Transverse colon (tissue), 4 donors: ENCODE measurements around the gene GPER1. TPM values are rescaled to one million over a fixed set of nuclear protein-coding genes. Genes with fewer than 3 reads are reported as not detected.

Experiments used
- DNase-seq: peaks from one replicate; pipeline ENCODE4 v3.0.0-alpha.2; 2019
- H3K27ac ChIP-seq, 4 donors: fragments of 200-600 bp; sonication (generic); 2 replicates each; pipeline ENCODE4 v1.5.1; 2016 to 2018; ENCODE audit warnings: inconsistent platforms in 4 of 4
- H3K27me3 ChIP-seq: fragments of 200-600 bp; sonication (generic); 2 replicates; pipeline ENCODE4 v1.5.1; 2017; ENCODE audit warnings: inconsistent platforms
- H3K36me3 ChIP-seq, 4 donors: fragments of 200-600 bp; sonication (generic); 2 replicates each; pipeline ENCODE4 v1.5.1; 2017 to 2019; ENCODE audit warnings: inconsistent platforms in 4 of 4
- H3K4me1 ChIP-seq, 4 donors: fragments of 200-600 bp; sonication (generic); 2 replicates each; pipeline ENCODE4 v1.5.1; 2017 to 2020; ENCODE audit warnings: inconsistent platforms in 4 of 4
- H3K4me3 ChIP-seq, 4 donors: fragments of 200-600 bp; sonication (generic); 1 replicate in 1 of 4; 2 replicates in 3 of 4; pipeline versions ENCODE4 v1.5.1 to v1.6.1; 2017 to 2019; ENCODE audit warnings: inconsistent platforms in 4 of 4
- H3K9me3 ChIP-seq, 2 donors: fragments of 200-600 bp; sonication (generic); 2 replicates each; pipeline ENCODE4 v1.5.1; 2017 to 2019; ENCODE audit warnings: inconsistent platforms in 2 of 2
- EP300 ChIP-seq: sonication (generic); formaldehyde crosslinking; IDR thresholded peaks from one replicate; pipeline ENCODE4 v1.6.1; 2017; ENCODE audit warnings: antibody characterized with exemption, low read depth
- POLR2A ChIP-seq: fragments of 450-650 bp; IDR thresholded peaks from one replicate; pipeline ENCODE4 v1.6.1; 2016; ENCODE audit warnings: antibody characterized with exemption, mild to moderate bottlenecking, moderate library complexity
- POLR2AphosphoS5 ChIP-seq, 3 donors: sonication (generic); formaldehyde crosslinking; IDR thresholded peaks; one replicate each; pipeline ENCODE4 v1.6.1; 2016; ENCODE audit warnings: antibody characterized with exemption in 3 of 3
- WGBS, 2 donors: methylation state at CpG; one replicate each; pipeline ENCODE4 v1.1.5; 2018; ENCODE audit warnings: low coverage in 1 of 2; 5-methylcytosine and 5-hydroxymethylcytosine counted together
- in situ Hi-C, 4 donors: fragments of 200-750 bp; cut with MboI; loops; one replicate each; pipeline versions ENCODE4 v1.15.0 to v1.15.1; 2017; ENCODE audit warnings: low sequenced_read_pairs in 3 of 4, low pct_ligation_motif_present in 1 of 4, low pct_unique_long_range_greater_than_20kb in 1 of 4
- intact Hi-C: fragments of 100-400 bp; cut with DNase I; formaldehyde crosslinking; loops from one replicate; pipeline ENCODE4 v1.15.1; 2023; ENCODE audit warnings: low total_unique reads
- total RNA-seq, 4 donors: library from RNA; depleted of rRNA; stranded (reverse); fragments of >200 nt; gene quantifications; one replicate each; pipeline ENCODE4 v1.1.0, GENCODE V29; 2016
- TF ChIP-seq, protein P1 (sequence below), 5 experiments: fragments of 200-600 bp in 3 of 5; fragments of 450-650 bp in 2 of 5; sonication (generic) in 3 of 5; IDR thresholded peaks; 1 replicate in 2 of 5; 2 replicates in 3 of 5; pipeline ENCODE4 v1.5.1; 2016 to 2017; ENCODE audit warnings: antibody characterized with exemption in 5 of 5, inconsistent platforms in 3 of 5, mild to moderate bottlenecking in 2 of 5, moderate library complexity in 1 of 5

The GPER1 gene
- total RNA-seq, 4 donors from 2014 or later: 2.2 to 33.7 (median 11.7) TPM

GRCh38 chr7:1081931-1082401, 5.9 kb upstream of the GPER1 start:
- no peaks in the 10 kb centered on the region for H3K27me3 ChIP-seq
- WGBS, 2 donors: 72% methylated on average over 31 of the region's 31 CpGs; no CpG with 5 or more reads in 1 of the 2 donors
- TF ChIP-seq, protein P1, sequence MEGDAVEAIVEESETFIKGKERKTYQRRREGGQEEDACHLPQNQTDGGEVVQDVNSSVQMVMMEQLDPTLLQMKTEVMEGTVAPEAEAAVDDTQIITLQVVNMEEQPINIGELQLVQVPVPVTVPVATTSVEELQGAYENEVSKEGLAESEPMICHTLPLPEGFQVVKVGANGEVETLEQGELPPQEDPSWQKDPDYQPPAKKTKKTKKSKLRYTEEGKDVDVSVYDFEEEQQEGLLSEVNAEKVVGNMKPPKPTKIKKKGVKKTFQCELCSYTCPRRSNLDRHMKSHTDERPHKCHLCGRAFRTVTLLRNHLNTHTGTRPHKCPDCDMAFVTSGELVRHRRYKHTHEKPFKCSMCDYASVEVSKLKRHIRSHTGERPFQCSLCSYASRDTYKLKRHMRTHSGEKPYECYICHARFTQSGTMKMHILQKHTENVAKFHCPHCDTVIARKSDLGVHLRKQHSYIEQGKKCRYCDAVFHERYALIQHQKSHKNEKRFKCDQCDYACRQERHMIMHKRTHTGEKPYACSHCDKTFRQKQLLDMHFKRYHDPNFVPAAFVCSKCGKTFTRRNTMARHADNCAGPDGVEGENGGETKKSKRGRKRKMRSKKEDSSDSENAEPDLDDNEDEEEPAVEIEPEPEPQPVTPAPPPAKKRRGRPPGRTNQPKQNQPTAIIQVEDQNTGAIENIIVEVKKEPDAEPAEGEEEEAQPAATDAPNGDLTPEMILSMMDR (IDR thresholded peaks at IDR 0.05): no peak
- TF ChIP-seq POLR2AphosphoS5 (IDR thresholded peaks at IDR 0.05) (no peak), EP300 (no peak), POLR2A (no peak)
- H3K9me3 ChIP-seq: no peaks in the 10 kb centered on the region
- intact Hi-C loops: loop anchor here (10.0 kb wide), 1 partner anchor 93 kb away; no protein-coding TSS in a partner anchor
- no peaks in the 10 kb centered on the region for H3K36me3 ChIP-seq
- DNase-seq: no peak
- H3K4me1 ChIP-seq: peaks cover 0 to 24% (median 10%) of the 10 kb centered on the region in 4 donors
- H3K4me3 ChIP-seq: no peak overlapping the region
- in situ Hi-C loops: no loop called here
- no peak overlapping the region for H3K27ac ChIP-seq

- H3K27me3 ChIP-seq: no peaks in the 10 kb centered on the region
- H3K4me3 ChIP-seq: no peak overlapping the region
- DNase-seq: peak; percentile 86
- TF ChIP-seq, protein P1 (IDR thresholded peaks at IDR 0.05): no peak
- no peak for TF ChIP-seq EP300
- no peak for TF ChIP-seq POLR2AphosphoS5 (IDR thresholded peaks at IDR 0.05)
- no peak for TF ChIP-seq POLR2A
- H3K4me1 ChIP-seq: peaks cover 6 to 40% (median 19%) of the 10 kb centered on the region in 4 donors
- intact Hi-C loops (loop anchor here (10.0 kb wide), 1 partner anchor 91 kb away; no protein-coding TSS in a partner anchor), in situ Hi-C loops (no loop called here)
- peak overlapping the region in 1 of 4 donors; percentile 15 for H3K27ac ChIP-seq
- no peaks in the 10 kb centered on the region for H3K9me3 ChIP-seq
- 41 to 80% methylated on average over 5 to 42 of the region's 45 CpGs for WGBS, 2 donors
- H3K36me3 ChIP-seq: no peaks in the 10 kb centered on the region
These were observed 3.9 kb upstream of the GPER1 start for GRCh38 chr7:1083729-1084657.

DNA sequence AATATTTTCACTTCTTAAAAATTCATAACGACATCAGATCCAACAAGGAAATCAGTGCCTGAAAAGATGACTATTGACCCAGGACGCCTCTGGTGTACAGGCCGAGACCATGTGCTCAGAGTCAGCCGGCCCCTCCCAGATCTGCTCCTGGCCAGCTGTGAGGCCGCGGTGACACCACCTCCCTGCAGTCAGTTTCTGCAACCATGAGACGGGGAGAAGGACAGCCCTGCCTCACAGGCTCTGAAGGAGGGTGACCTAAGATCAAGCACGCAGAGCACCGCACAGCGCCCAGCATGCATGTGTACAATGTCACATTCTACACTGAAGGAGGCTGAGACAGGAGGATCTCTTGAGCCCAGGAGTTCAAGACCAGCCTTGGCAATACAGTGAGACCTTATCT, 2.6 kb upstream of the GPER1 start:
- Histone ChIP-seq H3K9me3 (no peaks in the 10 kb centered on the region), H3K4me3 (no peak overlapping the region), H3K36me3 (no peaks in the 10 kb centered on the region), H3K4me1 (peaks cover 6 to 40% (median 19%) of the 10 kb centered on the region in 4 donors), H3K27ac (no peak overlapping the region), H3K27me3 (no peaks in the 10 kb centered on the region)
- DNase-seq: no peak
- in situ Hi-C loops (no loop called here), intact Hi-C loops (loop anchor here (5.0 to 10.0 kb wide), 2 partner anchors 37 to 90 kb away; no protein-coding TSS in a partner anchor)
- WGBS, 2 donors: 85 to 91% methylated on average over 6 to 10 of the region's 10 CpGs
- TF ChIP-seq, protein P1 (IDR thresholded peaks at IDR 0.05): no peak
- no peak for TF ChIP-seq POLR2A
- no peak for TF ChIP-seq EP300
- TF ChIP-seq POLR2AphosphoS5 (IDR thresholded peaks at IDR 0.05): no peak

DNA sequence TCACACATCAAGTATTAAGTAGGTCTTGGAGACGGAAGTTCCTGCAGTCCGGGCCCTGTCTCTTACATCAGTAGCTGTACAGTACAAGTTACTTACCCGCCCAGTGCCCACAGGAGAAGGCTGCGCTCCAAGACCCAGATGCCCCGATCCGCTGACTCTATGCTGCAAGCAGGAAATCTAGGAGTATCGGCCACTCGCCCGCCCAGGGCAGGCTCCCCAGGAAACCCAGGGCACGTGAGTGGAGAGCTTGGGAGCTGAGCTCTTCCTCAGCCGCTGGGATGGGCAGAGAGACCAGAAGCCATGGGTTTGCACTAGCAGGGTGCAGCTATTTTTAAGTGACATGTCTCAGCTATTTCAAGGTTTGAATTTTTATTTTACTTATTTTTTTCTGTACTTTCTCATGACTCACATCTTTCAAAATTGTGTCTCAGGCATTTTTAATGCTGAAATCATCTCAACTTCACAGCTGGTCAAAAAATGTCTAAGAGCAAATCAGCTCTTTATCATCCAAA, 1.9 kb upstream of the GPER1 start:
- H3K36me3 ChIP-seq: no peaks in the 10 kb centered on the region
- intact Hi-C loops: loop anchor here (5.0 to 10.0 kb wide), 2 partner anchors 36 to 89 kb away; no protein-coding TSS in a partner anchor
- WGBS, 2 donors: 80 to 94% methylated on average over 1 to 11 of the region's 11 CpGs
- H3K27ac ChIP-seq: no peak overlapping the region
- H3K4me1 ChIP-seq: peaks cover 6 to 40% (median 19%) of the 10 kb centered on the region in 4 donors
- H3K9me3 ChIP-seq: no peaks in the 10 kb centered on the region
- TF ChIP-seq POLR2AphosphoS5 (IDR thresholded peaks at IDR 0.05) (no peak), POLR2A (no peak), EP300 (no peak)
- TF ChIP-seq, protein P1 (IDR thresholded peaks at IDR 0.05): no peak
- no peak overlapping the region for H3K4me3 ChIP-seq
- H3K27me3 ChIP-seq: no peaks in the 10 kb centered on the region
- in situ Hi-C loops: no loop called here
- DNase-seq: no peak
